ENCODE results near the gene LFNG.
"Not testable (repeated sequence)": the region's sequence is repeated elsewhere in the genome, so short reads cannot be mapped to it uniquely, and the experiment has no call there.

LFNG gene

GRCh38 chr7:2529161-2530070 lies 9.8 kb downstream of the LFNG start:
- DNase-seq (ENCODE audit: low read depth in 2 of 2), result peak in 1 of 2 experiments; percentile 25

GRCh38 chr7:2530071-2530987 lies 10.8 kb downstream of the LFNG start:
- DNase-seq (ENCODE audit: low read depth in 2 of 2), result no peak

GRCh38 chr7:2530994-2531795 lies 11.6 kb downstream of the LFNG start:
- DNase-seq (ENCODE audit: low read depth in 2 of 2), result not testable (repeated sequence)

GRCh38 chr7:2531796-2532110 lies 12.2 kb downstream of the LFNG start:
- not testable (repeated sequence) for DNase-seq (ENCODE audit: low read depth in 2 of 2)

- not testable (repeated sequence) for DNase-seq (ENCODE audit: low read depth in 2 of 2)
Observed at GRCh38 chr7:2532199-2532772, 12.7 kb downstream of the LFNG start.

GRCh38 chr7:2532816-2533215 lies 13.2 kb downstream of the LFNG start:
- DNase-seq (ENCODE audit: low read depth in 2 of 2), result not testable (repeated sequence)

- not testable (repeated sequence) for DNase-seq (ENCODE audit: low read depth in 2 of 2)
Observed at GRCh38 chr7:2533566-2533965, 14.0 kb downstream of the LFNG start.

GRCh38 chr7:2534214-2534613 lies 14.6 kb downstream of the LFNG start:
- not testable (repeated sequence) for DNase-seq (ENCODE audit: low read depth in 2 of 2)

- not testable (repeated sequence) for DNase-seq (ENCODE audit: low read depth in 2 of 2)
Observed at GRCh38 chr7:2535872-2536627, 16.5 kb downstream of the LFNG start.

GRCh38 chr7:2537981-2538851 lies 18.6 kb downstream of the LFNG start:
- DNase-seq (ENCODE audit: low read depth in 2 of 2), result no peak

GRCh38 chr7:2539031-2539911 lies 19.7 kb downstream of the LFNG start:
- no peak for DNase-seq (ENCODE audit: low read depth in 2 of 2)

- DNase-seq (ENCODE audit: low read depth in 2 of 2), result no peak
Observed at GRCh38 chr7:2540133-2540532, 20.6 kb downstream of the LFNG start.

- no peak for DNase-seq (ENCODE audit: low read depth in 2 of 2)
Observed at GRCh38 chr7:2540641-2541051, 21.1 kb downstream of the LFNG start.

GRCh38 chr7:2541291-2542010 lies 21.9 kb downstream of the LFNG start:
- DNase-seq (ENCODE audit: low read depth in 2 of 2), result no peak

GRCh38 chr7:2542011-2542915 lies 22.7 kb downstream of the LFNG start:
- no peak for DNase-seq (ENCODE audit: low read depth in 2 of 2)

GRCh38 chr7:2542916-2543871 lies 23.6 kb downstream of the LFNG start:
- DNase-seq (ENCODE audit: low read depth in 2 of 2), result no peak

All from stimulated activated CD4-positive, alpha-beta T cell treated with anti-CD3 and anti-CD28 coated beads, Interleukin-12 subunit alpha, Interleukin-12 subunit beta, amount 100 ng/mL, for 24 hours (primary cell).